Sigmoid colon (tissue), 7 donors: Measurements from ENCODE around the gene FBXL5. TPM values are rescaled to one million over a fixed set of nuclear protein-coding genes. Genes with fewer than 3 reads are reported as not detected.

Experiments used
- DNase-seq: peaks from one replicate; pipeline ENCODE4 v3.0.0-alpha.2; 2019
- H3K27ac ChIP-seq, 4 donors: fragments of 200-600 bp; sonication (generic); one replicate each; pipeline ENCODE4 v1.5.1; 2016 to 2019; ENCODE audit warnings: mild to moderate bottlenecking in 1 of 4
- H3K27me3 ChIP-seq, 3 donors: fragments of 200-600 bp; sonication (generic); one replicate each; pipeline ENCODE4 v1.5.1; 2019; ENCODE audit warnings: mild to moderate bottlenecking in 1 of 3
- H3K36me3 ChIP-seq, 4 donors: fragments of 200-600 bp; sonication (generic); one replicate each; pipeline ENCODE4 v1.5.1; 2016 to 2019
- H3K4me1 ChIP-seq, 4 donors: fragments of 200-600 bp; sonication (generic); one replicate each; pipeline ENCODE4 v1.5.1; 2017 to 2019
- H3K4me3 ChIP-seq, 4 donors: fragments of 200-600 bp; sonication (generic); one replicate each; pipeline ENCODE4 v1.5.1; 2017 to 2019; ENCODE audit warnings: mild to moderate bottlenecking in 2 of 4, moderate library complexity in 1 of 4
- H3K9me3 ChIP-seq, 4 donors: fragments of 200-600 bp in 3 of 4; sonication (generic) in 3 of 4; one replicate each; pipeline versions ENCODE4 v1.5.1 to v1.6.1; 2013 to 2019
- CTCF ChIP-seq, 4 experiments: fragments of 450-650 bp in 3 of 4; fragments of 200-600 bp in 1 of 4; IDR thresholded peaks; one replicate each; pipeline ENCODE4 v1.5.1; 2016 to 2019; ENCODE audit warnings: antibody characterized with exemption in 4 of 4, mild to moderate bottlenecking in 3 of 4, moderate library complexity in 2 of 4
- EP300 ChIP-seq, 4 donors: sonication (generic); formaldehyde crosslinking; IDR thresholded peaks; one replicate each; pipeline ENCODE4 v1.6.1; 2017; ENCODE audit warnings: antibody characterized with exemption in 4 of 4
- POLR2A ChIP-seq, 2 donors: fragments of 450-650 bp; IDR thresholded peaks; one replicate each; pipeline ENCODE4 v1.6.1; 2016; ENCODE audit warnings: antibody characterized with exemption in 2 of 2, mild to moderate bottlenecking in 2 of 2, moderate library complexity in 2 of 2
- POLR2AphosphoS5 ChIP-seq, 4 donors: sonication (generic); formaldehyde crosslinking; IDR thresholded peaks; one replicate each; pipeline ENCODE4 v1.6.1; 2017; ENCODE audit warnings: antibody characterized with exemption in 4 of 4
- WGBS, 2 donors: extraction: QIAGEN DNeasy Blood & Tissue Kit; methylation state at CpG; one replicate each; pipeline ENCODE4 v1.1.7; 2013; 5-methylcytosine and 5-hydroxymethylcytosine counted together
- intact Hi-C: fragments of 100-400 bp; cut with DNase I; formaldehyde crosslinking; loops from one replicate; pipeline ENCODE4 v1.15.1; 2023
- polyA plus RNA-seq, 3 donors: library from polyadenylated mRNA; stranded (reverse); fragments of 200-250 nt; gene quantifications; one replicate each; pipeline ENCODE4 v1.2.3, GENCODE V29; 2013
- total RNA-seq, 4 donors: library from RNA; depleted of rRNA; stranded (reverse); fragments of >200 nt; gene quantifications; one replicate each; pipeline ENCODE4 v1.1.0, GENCODE V29; 2016
- donor health status: healthy with polysubstance abuse.
- donor health status: Bipolar disorder and iron deficiency.
- donor health status: healthy.

The FBXL5 gene
- total and polyA plus RNA-seq, 7 donors = 32.9 to 271 (median 134) TPM

GRCh38 chr4:15584785-15585184 lies 70.4 kb downstream of the FBXL5 start:
- Histone ChIP-seq H3K36me3 (peaks cover 0 to 34% (median 0%) of the 10 kb centered on the region in 4 donors), H3K4me1 (no peaks in the 10 kb centered on the region), H3K9me3 (no peaks in the 10 kb centered on the region), H3K4me3 (no peak overlapping the region), H3K27ac (no peak overlapping the region), H3K27me3 (no peaks in the 10 kb centered on the region)
- WGBS, 2 donors = 94 to 100% methylated on average over 1 of the region's 1 CpG
- intact Hi-C loops = no loop called here
- TF ChIP-seq EP300 (IDR thresholded peaks at IDR 0.05) (no peak), POLR2AphosphoS5 (IDR thresholded peaks at IDR 0.05) (no peak), POLR2A (IDR thresholded peaks at IDR 0.05) (no peak), CTCF (IDR thresholded peaks at IDR 0.05) (no peak)
- DNase-seq = no peak

DNA sequence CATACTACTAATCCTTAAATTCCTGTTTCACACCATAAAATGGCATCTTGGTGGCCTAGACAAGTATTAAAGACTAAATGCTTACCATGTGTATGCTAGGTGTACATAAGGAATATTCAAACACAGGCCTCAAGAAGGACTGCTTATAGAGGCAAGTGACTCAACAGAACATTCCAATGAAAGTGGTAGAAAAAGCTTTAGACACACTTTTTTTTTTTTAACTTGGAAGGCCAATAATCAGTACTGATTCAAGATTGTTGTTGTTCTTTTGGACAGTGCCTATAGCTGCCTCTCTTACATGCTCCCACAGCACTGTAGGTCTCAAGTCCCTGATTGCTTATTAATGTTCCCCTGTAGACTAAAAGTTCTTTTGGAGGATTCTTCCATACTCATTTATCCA lies 77.6 kb downstream of the FBXL5 start:
- TF ChIP-seq POLR2AphosphoS5 (IDR thresholded peaks at IDR 0.05) (no peak), EP300 (IDR thresholded peaks at IDR 0.05) (no peak), POLR2A (IDR thresholded peaks at IDR 0.05) (no peak), CTCF (IDR thresholded peaks at IDR 0.05) (no peak)
- Histone ChIP-seq H3K4me3 (no peak overlapping the region), H3K4me1 (no peaks in the 10 kb centered on the region), H3K27me3 (no peaks in the 10 kb centered on the region), H3K36me3 (peaks cover 0 to 69% (median 3%) of the 10 kb centered on the region in 4 donors), H3K9me3 (no peaks in the 10 kb centered on the region), H3K27ac (no peak overlapping the region)
- DNase-seq = no peak
- intact Hi-C loops = no loop called here

- intact Hi-C loops = no loop called here
- no peaks in the 10 kb centered on the region for H3K4me1 ChIP-seq
These were observed 79.2 kb downstream of the FBXL5 start for GRCh38 chr4:15575966-15576365.

GRCh38 chr4:15569746-15570145 lies 85.4 kb downstream of the FBXL5 start:
- WGBS, 2 donors = 93 to 96% methylated on average over 5 of the region's 5 CpGs
- Histone ChIP-seq H3K9me3 (no peaks in the 10 kb centered on the region), H3K4me1 (no peaks in the 10 kb centered on the region), H3K27me3 (no peaks in the 10 kb centered on the region), H3K36me3 (peaks cover 0 to 80% (median 30%) of the 10 kb centered on the region in 4 donors), H3K27ac (no peak overlapping the region), H3K4me3 (no peak overlapping the region)
- intact Hi-C loops = no loop called here
- no peak for TF ChIP-seq CTCF (IDR thresholded peaks at IDR 0.05)
- TF ChIP-seq POLR2AphosphoS5 (IDR thresholded peaks at IDR 0.05) = no peak
- TF ChIP-seq POLR2A (IDR thresholded peaks at IDR 0.05) = no peak
- TF ChIP-seq EP300 (IDR thresholded peaks at IDR 0.05) = no peak
- DNase-seq = no peak

More at GRCh38 chr4:15575966-15576365, 79.2 kb downstream of the FBXL5 start:
- TF ChIP-seq POLR2A (IDR thresholded peaks at IDR 0.05) = no peak
- no peak for TF ChIP-seq EP300 (IDR thresholded peaks at IDR 0.05)
- TF ChIP-seq POLR2AphosphoS5 (IDR thresholded peaks at IDR 0.05) = no peak
- no peak for TF ChIP-seq CTCF (IDR thresholded peaks at IDR 0.05)
- Histone ChIP-seq H3K36me3 (peaks cover 0 to 67% (median 3%) of the 10 kb centered on the region in 4 donors), H3K27me3 (no peaks in the 10 kb centered on the region), H3K27ac (no peak overlapping the region), H3K4me3 (no peak overlapping the region), H3K9me3 (no peaks in the 10 kb centered on the region)
- DNase-seq = no peak
- 65 to 96% methylated on average over 2 of the region's 2 CpGs for WGBS, 2 donors

GRCh38 chr4:15568821-15569220 lies 86.3 kb downstream of the FBXL5 start:
- H3K27me3 ChIP-seq = no peaks in the 10 kb centered on the region

More at GRCh38 chr4:15568821-15569220, 86.3 kb downstream of the FBXL5 start:
- intact Hi-C loops = no loop called here
- no peaks in the 10 kb centered on the region for H3K4me1 ChIP-seq
- no peak for DNase-seq
- H3K36me3 ChIP-seq = peaks cover 0 to 81% (median 36%) of the 10 kb centered on the region in 4 donors
- H3K9me3 ChIP-seq = no peaks in the 10 kb centered on the region
- no peak overlapping the region for H3K4me3 ChIP-seq
- TF ChIP-seq CTCF (IDR thresholded peaks at IDR 0.05) (no peak), EP300 (IDR thresholded peaks at IDR 0.05) (no peak), POLR2AphosphoS5 (IDR thresholded peaks at IDR 0.05) (no peak), POLR2A (IDR thresholded peaks at IDR 0.05) (no peak)
- no peak overlapping the region for H3K27ac ChIP-seq
